G401 (cell line): ENCODE measurements around the gene BAK1. TPM values are rescaled to one million over a fixed set of nuclear protein-coding genes. Genes with fewer than 3 reads are reported as not detected.
"Not testable (repeated sequence)": the region's sequence is repeated elsewhere in the genome, so short reads cannot be mapped to it uniquely, and the experiment has no call there.

ENCODE experiments used
- DNase-seq: peaks from one replicate; pipeline ENCODE4 v3.0.0-alpha.2; 2015; ENCODE audit warnings: low spot score
- in situ Hi-C: cut with HindIII; loops from 2 replicates; pipeline ENCODE4 v1.10.0; 2016; ENCODE audit warnings: low sequenced_read_pairs, mixed read lengths
- total RNA-seq: library from RNA; depleted of rRNA; stranded (reverse); fragments of >200 nt; shearing (Covaris generic); gene quantifications from 2 replicates; pipeline ENCODE4 v1.2.3, GENCODE V29; 2014; rRNA removed

Gene BAK1
- total RNA-seq, 1 experiment from 2014 or later: 200 TPM

DNA sequence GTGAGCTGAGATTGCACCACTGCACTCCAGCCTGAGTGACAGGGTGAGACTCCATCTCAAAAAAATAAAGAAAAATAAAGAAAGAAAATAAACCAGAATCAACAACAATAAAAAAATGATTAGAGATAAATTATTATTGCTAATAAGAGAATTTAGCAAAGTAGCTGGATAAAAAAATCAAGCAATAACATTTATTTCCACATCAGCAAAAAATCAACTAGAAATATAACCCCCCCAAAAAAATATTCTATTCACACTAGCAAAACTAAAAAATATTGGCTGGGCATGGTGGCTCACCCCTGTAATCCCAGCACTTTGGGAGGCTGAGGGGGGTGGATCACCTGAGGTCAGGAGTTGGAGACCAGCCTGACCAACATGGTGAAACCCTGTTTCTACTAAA is 49.5 kb downstream of the BAK1 start:
- DNase-seq, in situ Hi-C loops: not testable (repeated sequence)

Other genes with a start within 250 kb of the BAK1 start
- gene KIFC1, start 188.5 kb downstream of the BAK1 start, total RNA-seq: 98.5 and 123 TPM in 2 replicates
- gene PHF1, start 169.3 kb downstream of the BAK1 start, total RNA-seq: 26.0 and 38.0 TPM in 2 replicates
- 304 and 376 TPM in 2 replicates for gene CUTA, start 162.2 kb downstream of the BAK1 start, total RNA-seq
- gene SYNGAP1, start 160.2 kb downstream of the BAK1 start, total RNA-seq: 4.0 and 7.4 TPM in 2 replicates
- gene ZBTB9, start 125.7 kb downstream of the BAK1 start, total RNA-seq: 20.0 and 25.1 TPM in 2 replicates
- 66.0 and 67.9 TPM in 2 replicates for gene ITPR3, start 41.0 kb upstream of the BAK1 start, total RNA-seq
- 24.9 and 51.4 TPM in 2 replicates for gene UQCC2, start 131.4 kb upstream of the BAK1 start, total RNA-seq
- 42.6 and 51.1 TPM in 2 replicates for gene IP6K3, start 166.6 kb upstream of the BAK1 start, total RNA-seq
- 65.1 and 66.7 TPM in 2 replicates for gene LEMD2, start 208.9 kb upstream of the BAK1 start, total RNA-seq
- 2.5 TPM in 1 of 2 replicates, not detected in the other for gene MLN, start 223.7 kb upstream of the BAK1 start, total RNA-seq